OCI-LY1 (cell line): ENCODE data around the gene BRSK1.

ENCODE experiments used
- H2AFZ ChIP-seq: fragments of 200-600 bp; sonication (generic), shearing (Covaris generic); 2 replicates; pipeline ENCODE4 v1.6.0; 2014; ENCODE audit warnings: antibody characterized with exemption, mild to moderate bottlenecking, low read length
- H3F3A ChIP-seq: fragments of 200-600 bp; sonication (generic), shearing (Covaris generic); 2 replicates; pipeline ENCODE4 v1.6.0; 2014; ENCODE audit warnings: mild to moderate bottlenecking, antibody characterized with exemption, low read length, moderate library complexity; ENCODE audit not compliant: insufficient read depth
- H3K27ac ChIP-seq: fragments of 200-600 bp; sonication (generic); 2 replicates; pipeline ENCODE4 v1.5.1; 2014; ENCODE audit warnings: low read length, mixed run types, mild to moderate bottlenecking, low read depth; ENCODE audit not compliant: poor library complexity, severe bottlenecking
- H3K27me3 ChIP-seq: fragments of 200-600 bp; sonication (generic); 2 replicates; pipeline ENCODE4 v1.6.0; 2014; ENCODE audit warnings: antibody characterized with exemption, mild to moderate bottlenecking, low read length, moderate library complexity; ENCODE audit not compliant: insufficient read depth
- H3K36me3 ChIP-seq: fragments of 200-600 bp; sonication (generic); 2 replicates; pipeline ENCODE4 v1.6.1; 2014; ENCODE audit warnings: mild to moderate bottlenecking, antibody characterized with exemption, low read length, moderate library complexity, mixed read lengths; ENCODE audit not compliant: insufficient read depth
- H3K4me1 ChIP-seq: fragments of 200-600 bp; sonication (generic); 2 replicates; pipeline ENCODE4 v1.5.1; 2014; ENCODE audit warnings: mild to moderate bottlenecking, low read length, moderate library complexity; ENCODE audit not compliant: insufficient read depth, severe bottlenecking
- H3K4me2 ChIP-seq: fragments of 200-600 bp; sonication (generic), shearing (Covaris generic); 2 replicates; pipeline ENCODE4 v1.6.1; 2014; ENCODE audit warnings: low read length
- H3K4me3 ChIP-seq: fragments of 200-600 bp; sonication (generic); 2 replicates; pipeline ENCODE4 v1.5.1; 2014; ENCODE audit warnings: low read length, low read depth, mild to moderate bottlenecking, mixed read lengths; ENCODE audit not compliant: poor library complexity, severe bottlenecking
- H3K79me2 ChIP-seq: fragments of 200-600 bp; shearing (Covaris generic); 2 replicates; pipeline ENCODE4 v1.6.1; 2016; ENCODE audit warnings: mixed run types, low read length, mixed read lengths; ENCODE audit not compliant: insufficient read depth
- H3K9ac ChIP-seq: fragments of 200-600 bp; sonication (generic), shearing (Covaris generic); 2 replicates; pipeline ENCODE4 v1.6.1; 2014; ENCODE audit warnings: mild to moderate bottlenecking, low read length, mixed read lengths
- H3K9me2 ChIP-seq: fragments of 200-600 bp; sonication (generic), shearing (Covaris generic); 2 replicates; pipeline ENCODE4 v1.6.1; 2014; ENCODE audit warnings: low read depth, mild to moderate bottlenecking, low read length, mixed read lengths
- H3K9me3 ChIP-seq: fragments of 200-600 bp; shearing (Covaris generic); 2 replicates; pipeline ENCODE4 v1.6.1; 2014; ENCODE audit warnings: low read length, mixed read lengths
- H4K20me1 ChIP-seq: fragments of 200-600 bp; sonication (generic), shearing (Covaris generic); 2 replicates; pipeline ENCODE4 v1.6.0; 2016; ENCODE audit warnings: mild to moderate bottlenecking, low read length; ENCODE audit not compliant: insufficient read depth
- CTCF ChIP-seq: fragments of 200-600 bp; sonication (generic), shearing (Covaris generic); IDR thresholded peaks from 2 replicates; pipeline ENCODE4 v1.5.1; 2017; ENCODE audit warnings: mild to moderate bottlenecking, antibody characterized with exemption, low read length, moderate library complexity, mixed read lengths
- EZH2 ChIP-seq: fragments of 200-600 bp; sonication (generic), shearing (Covaris generic); IDR thresholded peaks from 2 replicates; pipeline ENCODE4 v1.8.0; 2017; ENCODE audit warnings: borderline replicate concordance, mixed run types, mild to moderate bottlenecking, antibody characterized with exemption, low read length, moderate library complexity, mixed read lengths

BRSK1 gene

GRCh38 chr19:55289117-55289796 is 5.5 kb downstream of the BRSK1 start:
- no peak overlapping the region for H2AFZ ChIP-seq
- H3K27me3 ChIP-seq: no peaks in the 10 kb centered on the region
- no peak overlapping the region for H3K4me2 ChIP-seq
- no peaks in the 10 kb centered on the region for H3K79me2 ChIP-seq
- no peaks in the 10 kb centered on the region for H3K36me3 ChIP-seq
- no peaks in the 10 kb centered on the region for H3F3A ChIP-seq
- H3K27ac ChIP-seq: no peak overlapping the region
- H3K9me2 ChIP-seq: no peaks in the 10 kb centered on the region
- H3K4me3 ChIP-seq: no peak overlapping the region
- TF ChIP-seq CTCF: no peak
- TF ChIP-seq EZH2: no peak
- peaks cover 3% of the 10 kb centered on the region for H3K4me1 ChIP-seq
- no peaks in the 10 kb centered on the region for H4K20me1 ChIP-seq
- H3K9ac ChIP-seq: no peak overlapping the region
- H3K9me3 ChIP-seq: no peaks in the 10 kb centered on the region

GRCh38 chr19:55297267-55297666 is 13.5 kb downstream of the BRSK1 start:
- H3K4me3 ChIP-seq: no peak overlapping the region
- H3K36me3 ChIP-seq: no peaks in the 10 kb centered on the region
- H2AFZ ChIP-seq: no peak overlapping the region
- H3K9ac ChIP-seq: no peak overlapping the region
- no peak overlapping the region for H3K27ac ChIP-seq
- H3K79me2 ChIP-seq: no peaks in the 10 kb centered on the region
- H3K4me1 ChIP-seq: peaks cover 22% of the 10 kb centered on the region
- no peaks in the 10 kb centered on the region for H3F3A ChIP-seq
- TF ChIP-seq EZH2: no peak
- no peak for TF ChIP-seq CTCF
- no peaks in the 10 kb centered on the region for H4K20me1 ChIP-seq
- H3K27me3 ChIP-seq: no peaks in the 10 kb centered on the region
- no peak overlapping the region for H3K4me2 ChIP-seq
- H3K9me3 ChIP-seq: no peaks in the 10 kb centered on the region
- no peaks in the 10 kb centered on the region for H3K9me2 ChIP-seq

GRCh38 chr19:55299991-55300390 is 16.2 kb downstream of the BRSK1 start:
- Histone ChIP-seq H3K9me3 (no peaks in the 10 kb centered on the region), H3K79me2 (no peaks in the 10 kb centered on the region), H3F3A (no peaks in the 10 kb centered on the region), H4K20me1 (no peaks in the 10 kb centered on the region), H2AFZ (no peak overlapping the region), H3K9ac (no peak overlapping the region), H3K27me3 (no peaks in the 10 kb centered on the region), H3K4me3 (no peak overlapping the region), H3K36me3 (no peaks in the 10 kb centered on the region), H3K27ac (peak overlapping the region; percentile 34), H3K4me1 (peaks cover 28% of the 10 kb centered on the region), H3K4me2 (no peak overlapping the region), H3K9me2 (no peaks in the 10 kb centered on the region)
- no peak for TF ChIP-seq CTCF
- no peak for TF ChIP-seq EZH2
